Muscle of leg (tissue), 11 donors: ENCODE results near the gene TRPM1. TPM values are rescaled to one million over a fixed set of nuclear protein-coding genes. Genes with fewer than 3 reads are reported as not detected.

Source experiments
- DNase-seq: peaks from one replicate; pipeline ENCODE4 v3.0.0; 2013
- H3K27ac ChIP-seq: one replicate; pipeline ENCODE4 v1.5.1; 2013; ENCODE audit warnings: mild to moderate bottlenecking, low read length, control low read depth
- H3K27me3 ChIP-seq: one replicate; pipeline ENCODE4 v1.6.1; 2013; ENCODE audit warnings: low read length; ENCODE audit not compliant: control insufficient read depth, insufficient read depth
- H3K36me3 ChIP-seq: one replicate; pipeline ENCODE4 v1.6.1; 2013; ENCODE audit warnings: low read length; ENCODE audit not compliant: control insufficient read depth, insufficient read depth
- H3K4me1 ChIP-seq: one replicate; pipeline ENCODE4 v1.6.1; 2013; ENCODE audit warnings: low read length; ENCODE audit not compliant: control insufficient read depth, insufficient read depth
- H3K4me3 ChIP-seq: one replicate; pipeline ENCODE4 v1.5.1; 2013; ENCODE audit warnings: low read length, control low read depth
- H3K9me3 ChIP-seq: replicated peaks from 2 replicates; pipeline ENCODE4 v1.6.1; 2013; ENCODE audit warnings: low read depth, low read length; ENCODE audit not compliant: control insufficient read depth
- WGBS: methylation state at CpG from one replicate; pipeline ENCODE4 v1.1.5; 2013; ENCODE audit warnings: missing lambda C conversion rate; ENCODE audit not compliant: insufficient coverage; 5-methylcytosine and 5-hydroxymethylcytosine counted together
- polyA plus RNA-seq, 8 donors: library from polyadenylated mRNA; unstranded; fragments of 120-200 nt; gene quantifications; one replicate each; pipeline versions ENCODE4 v1.2.1 to v1.2.3, GENCODE V29; 2013; ENCODE audit warnings: inconsistent platforms in 1 of 8, low replicate concordance in 1 of 8; ENCODE audit not compliant: insufficient read length in 8 of 8, insufficient read depth in 1 of 8
- total RNA-seq: library from RNA; stranded (reverse); fragments of 120-200 nt; gene quantifications from one replicate; pipeline ENCODE4 v1.2.4, GENCODE V29; 2013

TRPM1 gene
- total and polyA plus RNA-seq, 9 donors = 0.08 to 0.71 (median 0.37) TPM; not detected in 6

DNA sequence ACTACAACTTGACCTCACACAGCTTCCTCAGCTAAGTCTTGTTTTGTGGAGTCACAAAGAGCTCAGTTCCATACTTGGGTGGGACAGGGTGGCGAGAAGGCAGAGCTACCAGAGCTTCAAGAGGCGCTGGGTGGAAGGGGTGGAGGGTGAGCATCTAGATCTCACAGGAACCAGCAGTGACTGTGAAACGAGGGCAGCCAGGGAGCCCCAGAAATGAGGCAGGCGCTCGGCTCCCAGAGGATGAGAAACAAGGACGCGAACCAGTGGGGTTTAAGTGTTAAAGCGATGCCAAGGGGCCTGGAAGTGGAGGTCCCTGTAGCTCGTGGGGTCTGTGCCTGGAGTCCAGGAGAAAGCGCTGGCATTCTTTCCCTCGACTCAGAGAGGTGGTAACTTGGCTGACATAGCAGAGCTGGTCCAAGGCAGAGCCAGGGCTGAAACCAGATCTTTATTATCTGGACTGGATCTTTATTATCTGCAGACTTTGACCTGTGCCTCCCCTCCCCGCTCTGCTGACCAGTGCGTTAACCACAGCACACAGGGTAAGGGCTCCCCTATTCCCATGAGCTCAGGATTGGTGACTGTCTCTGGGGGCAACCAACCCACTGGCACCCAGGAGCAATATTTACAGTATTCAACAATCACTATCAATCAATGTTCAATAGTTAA is 26.2 kb upstream of the TRPM1 start:
- no peak for DNase-seq
- Histone ChIP-seq H3K36me3 (no peaks in the 10 kb centered on the region), H3K27me3 (peaks cover 4% of the 10 kb centered on the region), H3K4me3 (no peak overlapping the region), H3K27ac (no peak overlapping the region), H3K9me3 (no peaks in the 10 kb centered on the region), H3K4me1 (peaks cover 4% of the 10 kb centered on the region)
- WGBS = 63% methylated on average over 13 of the region's 13 CpGs

- Histone ChIP-seq H3K9me3 (no peaks in the 10 kb centered on the region), H3K27me3 (peaks cover 4% of the 10 kb centered on the region), H3K4me3 (no peak overlapping the region), H3K36me3 (no peaks in the 10 kb centered on the region), H3K27ac (no peak overlapping the region), H3K4me1 (peaks cover 4% of the 10 kb centered on the region)
- WGBS = 80% methylated on average over 1 of the region's 8 CpGs
- DNase-seq = no peak
Observed at GRCh38 chr15:31125061-31125460, 23.5 kb upstream of the TRPM1 start.

DNA sequence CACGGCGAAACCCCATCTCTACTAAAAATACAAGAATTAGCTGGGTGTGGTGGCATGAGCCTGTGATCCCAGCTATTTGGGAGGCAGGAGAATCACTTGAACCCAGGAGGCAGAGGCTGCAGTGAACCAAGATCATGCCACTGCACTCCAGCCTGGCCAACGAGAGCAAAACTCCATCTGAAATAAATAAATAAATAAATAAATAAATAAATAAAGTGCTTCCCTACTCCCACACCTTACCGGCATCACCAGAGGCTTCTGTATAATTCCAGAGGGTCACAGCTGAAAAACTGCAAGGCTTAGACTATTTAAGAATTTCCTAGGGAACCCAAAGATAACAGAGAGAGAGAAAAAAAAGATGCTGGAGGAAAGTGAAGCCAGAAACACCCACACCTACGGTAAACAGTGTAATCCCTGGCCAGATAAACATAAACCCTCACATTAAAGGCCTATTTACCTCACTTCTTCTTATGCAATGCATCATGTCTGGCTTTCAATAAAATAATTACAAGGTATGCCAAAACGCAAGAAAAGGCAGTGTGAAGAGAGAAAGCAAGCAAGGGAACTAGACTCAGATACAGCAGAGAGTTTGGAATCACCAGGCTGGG is 15.0 kb upstream of the TRPM1 start:
- no peaks in the 10 kb centered on the region for H3K4me1 ChIP-seq
- no peaks in the 10 kb centered on the region for H3K27me3 ChIP-seq
- DNase-seq = no peak
- no CpG with 5 or more reads among the region's 6 CpGs for WGBS
- no peak overlapping the region for H3K27ac ChIP-seq
- H3K9me3 ChIP-seq = no peaks in the 10 kb centered on the region
- no peak overlapping the region for H3K4me3 ChIP-seq
- H3K36me3 ChIP-seq = no peaks in the 10 kb centered on the region

DNA sequence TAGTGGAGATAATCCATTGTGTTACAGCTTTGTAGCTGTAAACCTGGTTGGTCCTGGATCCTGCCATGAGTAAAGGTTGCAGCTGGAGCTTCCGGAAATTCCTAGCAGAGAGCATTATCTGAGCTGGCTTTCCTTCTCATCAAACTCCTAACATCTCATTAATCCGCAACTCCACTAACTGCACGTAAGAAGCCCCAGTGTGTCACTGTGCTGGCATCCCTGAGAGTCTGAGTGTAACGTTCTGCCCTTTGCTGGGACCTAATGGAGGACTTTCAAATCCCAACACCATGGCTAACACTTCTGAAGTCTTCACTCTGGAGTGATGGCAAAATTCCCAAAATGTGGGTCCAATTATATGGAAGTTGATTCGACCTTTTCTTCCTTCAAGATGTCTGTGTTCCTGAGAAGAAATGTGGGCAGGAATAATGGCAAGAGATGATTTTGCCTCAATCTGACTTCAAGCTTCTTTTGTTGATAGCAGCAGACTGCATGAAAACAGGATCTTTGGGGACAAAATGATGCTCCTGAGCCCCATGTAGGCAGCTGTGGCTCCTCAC is 9.6 kb upstream of the TRPM1 start:
- Histone ChIP-seq H3K27me3 (no peaks in the 10 kb centered on the region), H3K4me1 (no peaks in the 10 kb centered on the region), H3K36me3 (no peaks in the 10 kb centered on the region), H3K27ac (no peak overlapping the region), H3K4me3 (no peak overlapping the region), H3K9me3 (no peaks in the 10 kb centered on the region)
- 80% methylated on average over 5 of the region's 5 CpGs for WGBS
- DNase-seq = no peak

DNA sequence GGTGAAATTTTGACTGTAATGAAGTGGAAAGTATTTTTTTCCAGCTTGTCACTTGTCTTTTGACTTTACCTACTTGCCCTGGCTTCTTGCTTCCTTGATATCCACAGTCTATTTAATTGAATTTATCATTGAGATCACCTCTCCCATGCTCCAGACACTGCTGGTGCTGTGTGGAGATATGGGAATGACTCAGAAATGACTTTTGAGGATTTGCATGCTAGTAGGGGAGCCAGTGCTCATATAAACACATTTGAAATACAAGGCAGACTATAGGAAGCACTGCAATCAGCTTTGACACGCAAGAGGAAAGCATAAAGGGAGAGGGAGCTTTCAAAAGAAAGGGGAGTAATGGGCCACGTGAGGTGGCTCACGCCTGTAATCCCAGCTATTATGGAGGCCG is 7.3 kb upstream of the TRPM1 start:
- H3K36me3 ChIP-seq = no peaks in the 10 kb centered on the region
- no peak overlapping the region for H3K27ac ChIP-seq
- H3K27me3 ChIP-seq = no peaks in the 10 kb centered on the region
- H3K4me1 ChIP-seq = no peaks in the 10 kb centered on the region
- H3K4me3 ChIP-seq = no peak overlapping the region
- no peaks in the 10 kb centered on the region for H3K9me3 ChIP-seq
- DNase-seq = no peak
- WGBS = 88% methylated on average over 3 of the region's 4 CpGs

DNA sequence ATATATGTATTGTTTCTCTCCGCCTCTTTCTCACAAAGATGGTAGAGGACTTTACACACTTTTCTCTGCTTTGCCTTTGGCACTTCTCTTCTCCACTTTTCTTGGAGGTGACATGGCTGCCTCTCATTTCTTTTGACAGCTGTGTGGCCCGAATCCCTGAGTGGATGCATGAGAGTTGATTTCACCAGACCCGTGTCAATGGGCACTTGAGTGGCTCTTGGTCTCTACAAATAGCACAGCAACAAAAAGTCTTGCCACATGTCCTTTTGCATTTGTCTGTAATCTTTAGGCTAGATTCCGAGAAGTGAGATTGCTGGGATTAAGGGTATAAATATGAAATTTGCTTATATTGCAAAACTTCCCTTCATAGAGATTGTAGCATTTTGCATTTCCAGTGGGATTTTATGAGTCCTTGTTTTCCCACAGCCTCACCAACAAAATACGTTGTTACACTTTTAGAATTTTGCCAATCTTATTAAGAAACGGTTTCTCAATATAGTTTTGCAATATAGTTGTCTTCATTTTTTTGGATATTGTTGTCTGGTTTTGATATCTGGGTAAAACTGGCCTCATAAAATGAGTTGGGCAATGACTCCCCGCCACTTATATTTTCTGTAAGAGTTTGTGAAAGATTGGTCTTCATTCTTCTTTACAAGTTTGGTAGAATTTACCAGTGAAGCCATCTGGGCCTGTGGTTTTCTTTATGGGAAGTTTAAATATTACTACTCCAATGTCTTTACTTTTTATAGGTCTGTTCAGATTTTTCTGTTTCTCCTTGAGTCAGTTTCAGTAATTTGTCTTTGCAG is 5.2 kb upstream of the TRPM1 start:
- Histone ChIP-seq H3K27me3 (no peaks in the 10 kb centered on the region), H3K9me3 (no peaks in the 10 kb centered on the region), H3K27ac (no peak overlapping the region), H3K36me3 (no peaks in the 10 kb centered on the region), H3K4me3 (no peak overlapping the region), H3K4me1 (no peaks in the 10 kb centered on the region)
- no peak for DNase-seq
- WGBS = no CpG with 5 or more reads among the region's 7 CpGs

DNA sequence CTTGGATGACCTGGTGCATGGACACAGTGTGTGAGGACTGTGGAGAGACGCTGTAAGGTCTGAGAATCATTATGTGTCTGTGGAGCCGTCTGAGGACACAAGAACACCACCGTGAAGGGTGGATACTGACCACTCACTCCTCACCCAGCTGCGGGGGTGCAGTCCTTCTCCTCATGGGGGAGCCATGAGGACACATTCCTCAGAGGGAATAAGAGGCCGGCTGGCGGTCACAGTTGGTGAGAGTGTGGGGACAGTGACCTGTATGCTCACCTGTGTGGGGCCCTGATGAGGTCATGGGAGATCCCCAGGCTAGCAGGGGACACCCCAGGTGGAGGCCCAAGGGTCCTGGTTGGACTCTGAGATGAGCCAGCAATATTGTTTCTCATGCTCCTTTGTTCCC is 2.5 kb upstream of the TRPM1 start:
- no peak for DNase-seq
- H3K4me1 ChIP-seq = no peaks in the 10 kb centered on the region
- no peaks in the 10 kb centered on the region for H3K36me3 ChIP-seq
- no peak overlapping the region for H3K4me3 ChIP-seq
- H3K9me3 ChIP-seq = no peaks in the 10 kb centered on the region
- H3K27me3 ChIP-seq = no peaks in the 10 kb centered on the region
- H3K27ac ChIP-seq = no peak overlapping the region
- 94% methylated on average over 4 of the region's 6 CpGs for WGBS

- Histone ChIP-seq H3K9me3 (no peaks in the 10 kb centered on the region), H3K4me1 (no peaks in the 10 kb centered on the region), H3K4me3 (no peak overlapping the region), H3K36me3 (no peaks in the 10 kb centered on the region), H3K27me3 (no peaks in the 10 kb centered on the region), H3K27ac (no peak overlapping the region)
- DNase-seq = no peak
- WGBS = 84% methylated on average over 18 of the region's 24 CpGs
Observed at GRCh38 chr15:31102374-31103342, 1.1 kb upstream of the TRPM1 start.

- Histone ChIP-seq H3K4me3 (no peak overlapping the region), H3K4me1 (no peaks in the 10 kb centered on the region), H3K27ac (no peak overlapping the region), H3K27me3 (no peaks in the 10 kb centered on the region), H3K36me3 (no peaks in the 10 kb centered on the region), H3K9me3 (no peaks in the 10 kb centered on the region)
- WGBS = 36% methylated on average over 3 of the region's 4 CpGs
- no peak for DNase-seq
Observed at GRCh38 chr15:31102039-31102321, 455 bp upstream of the TRPM1 start.
